PC-9 (cell line): Measurements from ENCODE around the gene POMP. TPM values are rescaled to one million over a fixed set of nuclear protein-coding genes. Genes with fewer than 3 reads are reported as not detected.

ENCODE experiments used
- BruUV-seq: library from RNA; stranded (reverse); fragments of 400-500 nt; replicated peaks from 2 replicates; lab custom pipeline; 2021; lab: Mats Ljungman, UMichigan
- CTCF ChIA-PET: fragments of 300-600 bp; sonication (Branson Sonifier 250); formaldehyde crosslinking; loops from one replicate; lab custom pipeline; 2022; ENCODE audit warnings: antibody characterized with exemption; lab: Charles Lee
- POLR2A ChIA-PET: fragments of 300-600 bp; sonication (Branson Sonifier 250); formaldehyde crosslinking; loops from one replicate; lab custom pipeline; 2022; ENCODE audit warnings: antibody characterized with exemption; ENCODE audit not compliant: unreplicated experiment; lab: Charles Lee
- DNase-seq, 2 experiments: peaks; one replicate each; pipeline versions ENCODE4 v3.0.0 to v3.0.0-alpha.2; 2015 to 2022; ENCODE audit warnings: mixed read lengths in 1 of 2
- H2AFZ ChIP-seq: fragments of 200-600 bp; sonication (generic); 2 replicates; pipeline ENCODE4 v1.8.1; 2017; ENCODE audit warnings: antibody characterized with exemption
- H3F3A ChIP-seq: fragments of 200-600 bp; sonication (generic); 2 replicates; pipeline ENCODE4 v1.8.1; 2017; ENCODE audit warnings: antibody characterized with exemption, mild to moderate bottlenecking, low read depth; ENCODE audit not compliant: insufficient read depth
- H3K27ac ChIP-seq: fragments of 200-600 bp; sonication (generic); 2 replicates; pipeline ENCODE4 v1.6.1; 2016; ENCODE audit warnings: mixed run types
- H3K27me3 ChIP-seq: fragments of 200-600 bp; sonication (generic); 2 replicates; pipeline ENCODE4 v1.6.1; 2016; ENCODE audit warnings: low read depth, mixed run types; ENCODE audit not compliant: insufficient read depth
- H3K36me3 ChIP-seq: fragments of 200-600 bp; sonication (generic); 2 replicates; pipeline ENCODE4 v1.6.1; 2016; ENCODE audit warnings: low read depth, mixed run types
- H3K4me1 ChIP-seq: fragments of 200-600 bp; sonication (generic); replicated peaks from 2 replicates; pipeline ENCODE4 v1.6.1; 2016; ENCODE audit warnings: mixed run types; ENCODE audit not compliant: insufficient read depth
- H3K4me2 ChIP-seq: fragments of 200-600 bp; sonication (generic); 2 replicates; pipeline ENCODE4 v1.6.1; 2017; ENCODE audit warnings: mixed run types
- H3K4me3 ChIP-seq: fragments of 200-600 bp; sonication (generic); 2 replicates; pipeline ENCODE4 v1.6.1; 2016; ENCODE audit warnings: mixed run types
- H3K79me2 ChIP-seq: fragments of 200-600 bp; sonication (generic); 2 replicates; pipeline ENCODE4 v1.6.1; 2017; ENCODE audit warnings: low read depth, mixed run types
- H3K9me2 ChIP-seq: fragments of 200-600 bp; sonication (generic); 2 replicates; pipeline ENCODE4 v1.8.1; 2017; ENCODE audit warnings: mild to moderate bottlenecking; ENCODE audit not compliant: insufficient read depth
- H3K9me3 ChIP-seq: fragments of 200-600 bp; sonication (generic); 2 replicates; pipeline ENCODE4 v1.8.1; 2016; ENCODE audit warnings: low read depth; ENCODE audit not compliant: insufficient read depth
- H4K20me1 ChIP-seq: fragments of 200-600 bp; sonication (generic); 2 replicates; pipeline ENCODE4 v1.8.1; 2017; ENCODE audit not compliant: insufficient read depth
- EZH2 ChIP-seq: fragments of 200-600 bp; sonication (generic); IDR thresholded peaks from 2 replicates; pipeline ENCODE4 v1.8.0; 2017; ENCODE audit warnings: antibody characterized with exemption, low read depth
- intact Hi-C: fragments of 100-400 bp; cut with micrococcal nuclease; formaldehyde crosslinking; loops from one replicate; pipeline ENCODE4 v1.10.0; 2022; ENCODE audit not compliant: unreplicated experiment
- total RNA-seq: library from RNA; stranded (reverse); gene quantifications from 2 replicates; pipeline ENCODE4 v1.2.3, GENCODE V29; 2021
- TF ChIP-seq, protein P1 (sequence below): fragments of 200-600 bp; sonication (generic); conservative IDR thresholded peaks from 2 replicates; pipeline ENCODE4 v1.6.1; 2017; ENCODE audit warnings: mixed run types, antibody characterized with exemption, mild to moderate bottlenecking, moderate library complexity

The POMP gene
- total RNA-seq, 1 experiment from 2014 or later: 63.7 TPM

DNA sequence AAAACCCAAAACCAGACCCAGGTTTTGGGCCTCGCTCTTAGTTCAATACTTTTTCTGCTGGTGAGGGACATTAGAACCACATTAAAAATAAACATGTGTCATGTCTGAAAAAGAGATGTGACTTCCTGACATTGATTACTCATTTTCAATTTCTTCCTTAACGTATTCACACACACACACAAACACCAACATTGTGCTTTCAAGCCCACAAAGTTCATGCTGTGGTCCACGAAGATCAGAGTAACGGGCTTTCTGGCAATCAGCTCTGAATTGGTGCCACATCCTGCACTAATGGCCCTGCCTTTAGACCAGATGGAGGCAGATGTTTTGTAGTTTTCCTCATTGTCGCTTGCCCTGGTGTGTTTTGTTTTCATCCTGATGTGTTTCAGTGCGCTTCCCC is 47.9 kb upstream of the POMP start:
- POLR2A ChIA-PET: no interaction called here
- no peaks in the 10 kb centered on the region for H4K20me1 ChIP-seq
- no peak for DNase-seq
- CTCF ChIA-PET: no interaction called here
- no peaks in the 10 kb centered on the region for H3F3A ChIP-seq
- no peaks in the 10 kb centered on the region for H3K9me3 ChIP-seq
- H3K4me1 ChIP-seq: no peaks in the 10 kb centered on the region
- no peak overlapping the region for H2AFZ ChIP-seq
- no TSS peak for BruUV-seq
- H3K4me3 ChIP-seq: no peak overlapping the region
- H3K79me2 ChIP-seq: no peaks in the 10 kb centered on the region
- H3K36me3 ChIP-seq: no peaks in the 10 kb centered on the region
- H3K27me3 ChIP-seq: peaks cover 47% of the 10 kb centered on the region
- H3K27ac ChIP-seq: no peak overlapping the region
- intact Hi-C loops: no loop called here
- TF ChIP-seq, protein P1, sequence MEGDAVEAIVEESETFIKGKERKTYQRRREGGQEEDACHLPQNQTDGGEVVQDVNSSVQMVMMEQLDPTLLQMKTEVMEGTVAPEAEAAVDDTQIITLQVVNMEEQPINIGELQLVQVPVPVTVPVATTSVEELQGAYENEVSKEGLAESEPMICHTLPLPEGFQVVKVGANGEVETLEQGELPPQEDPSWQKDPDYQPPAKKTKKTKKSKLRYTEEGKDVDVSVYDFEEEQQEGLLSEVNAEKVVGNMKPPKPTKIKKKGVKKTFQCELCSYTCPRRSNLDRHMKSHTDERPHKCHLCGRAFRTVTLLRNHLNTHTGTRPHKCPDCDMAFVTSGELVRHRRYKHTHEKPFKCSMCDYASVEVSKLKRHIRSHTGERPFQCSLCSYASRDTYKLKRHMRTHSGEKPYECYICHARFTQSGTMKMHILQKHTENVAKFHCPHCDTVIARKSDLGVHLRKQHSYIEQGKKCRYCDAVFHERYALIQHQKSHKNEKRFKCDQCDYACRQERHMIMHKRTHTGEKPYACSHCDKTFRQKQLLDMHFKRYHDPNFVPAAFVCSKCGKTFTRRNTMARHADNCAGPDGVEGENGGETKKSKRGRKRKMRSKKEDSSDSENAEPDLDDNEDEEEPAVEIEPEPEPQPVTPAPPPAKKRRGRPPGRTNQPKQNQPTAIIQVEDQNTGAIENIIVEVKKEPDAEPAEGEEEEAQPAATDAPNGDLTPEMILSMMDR: no peak
- no peak for TF ChIP-seq EZH2
- H3K9me2 ChIP-seq: no peaks in the 10 kb centered on the region; the same call in 1 of the 2 replicates
- H3K4me2 ChIP-seq: no peak overlapping the region

- BruUV-seq: no TSS peak
- ChIA-PET POLR2A (no interaction called here), CTCF (no interaction called here)
- Histone ChIP-seq H3F3A (no peaks in the 10 kb centered on the region), H3K4me2 (no peak overlapping the region), H3K9me3 (no peaks in the 10 kb centered on the region), H3K4me3 (no peak overlapping the region), H3K9me2 (no peaks in the 10 kb centered on the region; the same call in 1 of the 2 replicates), H3K79me2 (no peaks in the 10 kb centered on the region), H3K27me3 (peaks cover 51% of the 10 kb centered on the region), H2AFZ (no peak overlapping the region), H3K4me1 (no peaks in the 10 kb centered on the region), H3K27ac (no peak overlapping the region), H4K20me1 (no peaks in the 10 kb centered on the region), H3K36me3 (no peaks in the 10 kb centered on the region)
- DNase-seq: no peak
- TF ChIP-seq EZH2: no peak
- TF ChIP-seq, protein P1: no peak
- intact Hi-C loops: no loop called here
These were observed 47.2 kb upstream of the POMP start for GRCh38 chr13:28611654-28612131.

GRCh38 chr13:28613562-28613961 is 45.4 kb upstream of the POMP start:
- Histone ChIP-seq H4K20me1 (no peaks in the 10 kb centered on the region), H3K9me3 (no peaks in the 10 kb centered on the region), H3F3A (no peaks in the 10 kb centered on the region), H3K4me2 (no peak overlapping the region), H3K27me3 (peaks cover 54% of the 10 kb centered on the region), H3K9me2 (no peaks in the 10 kb centered on the region), H3K4me1 (no peaks in the 10 kb centered on the region), H3K36me3 (no peaks in the 10 kb centered on the region), H2AFZ (no peak overlapping the region), H3K79me2 (no peaks in the 10 kb centered on the region), H3K4me3 (no peak overlapping the region), H3K27ac (no peak overlapping the region)
- TF ChIP-seq, protein P1: no peak
- TF ChIP-seq EZH2: no peak
- POLR2A ChIA-PET: no interaction called here
- CTCF ChIA-PET: no interaction called here
- no peak for DNase-seq
- intact Hi-C loops: no loop called here
- BruUV-seq: no TSS peak
